A549 (cell line): ENCODE data around the gene HRC. TPM values are rescaled to one million over a fixed set of nuclear protein-coding genes. Genes with fewer than 3 reads are reported as not detected.
"Not testable (repeated sequence)": the region's sequence is repeated elsewhere in the genome, so short reads cannot be mapped to it uniquely, and the experiment has no call there.

Experiments used
- ATAC-seq, 2 experiments: fragments of 200-7000 bp in 1 of 2; fragments of >200 bp in 1 of 2; cut with Nextera tagmentation in 1 of 2; cut with Tn5 transposase in 1 of 2; 3 replicates each; pipeline versions ENCODE4 v1.8.0 to v1.9.1; 2018 to 2020; ENCODE audit warnings: mild to moderate bottlenecking in 1 of 2, moderate library complexity in 1 of 2
- CTCF ChIA-PET: fragments of 300-600 bp; sonication (Branson Sonifier 250); formaldehyde crosslinking; extraction: SDS; loops from one replicate; lab custom pipeline; 2021; ENCODE audit warnings: antibody characterized with exemption, inconsistent platforms; lab: Yijun Ruan, JAX
- POLR2A ChIA-PET: fragments of 350-600 bp; formaldehyde crosslinking; extraction: SDS; loops from one replicate; lab custom pipeline; 2021; ENCODE audit warnings: antibody characterized with exemption, inconsistent platforms; lab: Yijun Ruan, JAX
- DNase-seq, 2 experiments: peaks; one replicate each; pipeline versions ENCODE4 v3.0.0 to v3.0.0-alpha.2; 2011 to 2016; ENCODE audit warnings: low read depth in 1 of 2, low spot score in 1 of 2
- FAIRE-seq: peaks from 2 replicates; lab custom pipeline; 2011; peaks lifted over from hg19 to GRCh38; lab: Jason Lieb, UNC
- H3K27ac ChIP-seq, 2 experiments: fragments of >200 bp; sonication (Bioruptor Twin); formaldehyde crosslinking; 3 replicates each; pipeline ENCODE4 v1.5.1; 2016 to 2017
- H3K4me1 ChIP-seq: fragments of >200 bp; sonication (Bioruptor Twin); formaldehyde crosslinking; 3 replicates; pipeline ENCODE4 v1.6.1; 2016
- H3K4me2 ChIP-seq: fragments of >200 bp; sonication (Bioruptor Twin); formaldehyde crosslinking; 3 replicates; pipeline ENCODE4 v1.6.1; 2016
- H3K4me3 ChIP-seq: fragments of >200 bp; sonication (Bioruptor Twin); formaldehyde crosslinking; 3 replicates; pipeline ENCODE4 v1.5.1; 2016
- H3K9me3 ChIP-seq: fragments of >200 bp; sonication (Bioruptor Twin); formaldehyde crosslinking; 3 replicates; pipeline ENCODE4 v1.6.1; 2016
- BHLHE40 ChIP-seq: IDR thresholded peaks from 2 replicates; pipeline ENCODE4 v1.6.1; 2012; ENCODE audit warnings: low read depth, low read length, inconsistent platforms
- CHD2 ChIP-seq: fragments of 150-350 bp; IDR thresholded peaks from 2 replicates; pipeline ENCODE4 v1.6.1; 2014; ENCODE audit warnings: low read length; ENCODE audit not compliant: partially characterized antibody
- CTCF ChIP-seq: fragments of >200 bp; sonication (Bioruptor Twin); formaldehyde crosslinking; IDR thresholded peaks from 3 replicates; pipeline ENCODE4 v1.5.1; 2016
- EHMT2 ChIP-seq: fragments of 200-600 bp; sonication (generic); IDR thresholded peaks from 2 replicates; pipeline ENCODE4 v1.6.1; 2016; ENCODE audit warnings: antibody characterized with exemption, low read depth, mild to moderate bottlenecking, moderate library complexity
- GATA3 ChIP-seq: IDR thresholded peaks from 2 replicates; pipeline ENCODE4 v1.6.1; 2012; ENCODE audit warnings: borderline replicate concordance
- HEYL ChIP-seq: fragments of 250-450 bp; sonication (Bioruptor Pico); IDR thresholded peaks from 2 replicates; pipeline ENCODE4 v1.8.0; 2021; ENCODE audit warnings: mild to moderate bottlenecking, moderate library complexity
- JUNB ChIP-seq: fragments of >200 bp; sonication (Bioruptor Twin); formaldehyde crosslinking; IDR thresholded peaks from 2 replicates; pipeline ENCODE4 v1.6.1; 2016
- KDM5A ChIP-seq: fragments of 200-600 bp; sonication (generic); IDR thresholded peaks from 2 replicates; pipeline ENCODE4 v1.6.1; 2016; ENCODE audit warnings: antibody characterized with exemption, mild to moderate bottlenecking
- MYC ChIP-seq: IDR thresholded peaks from 2 replicates; pipeline ENCODE4 v1.6.1; 2012; ENCODE audit warnings: mild to moderate bottlenecking, inconsistent platforms, low read length, improper control_type of control experiment, borderline replicate concordance
- POLR2A ChIP-seq: IDR thresholded peaks from 2 replicates; pipeline ENCODE4 v1.6.1; 2012; ENCODE audit warnings: mild to moderate bottlenecking, low read length
- RAD21 ChIP-seq, 2 experiments: fragments of >200 bp in 1 of 2; sonication (Bioruptor Twin) in 1 of 2; formaldehyde crosslinking in 1 of 2; IDR thresholded peaks in 1 of 2; conservative IDR thresholded peaks in 1 of 2; 2 replicates in 1 of 2; 3 replicates in 1 of 2; pipeline ENCODE4 v1.6.1; 2012 to 2018; ENCODE audit warnings: inconsistent platforms in 1 of 2
- RCOR1 ChIP-seq: fragments of 150-350 bp; IDR thresholded peaks from 2 replicates; pipeline ENCODE4 v1.6.1; 2014; ENCODE audit warnings: antibody characterized with exemption, low read length, low read depth
- SMC3 ChIP-seq: fragments of >200 bp; sonication (Bioruptor Twin); formaldehyde crosslinking; IDR thresholded peaks from 3 replicates; pipeline ENCODE4 v1.6.1; 2018; ENCODE audit warnings: inconsistent platforms
- TP53 ChIP-seq: fragments of 250-450 bp; sonication (Bioruptor Pico); IDR thresholded peaks from 2 replicates; pipeline ENCODE4 v1.5.0; 2021; ENCODE audit warnings: mild to moderate bottlenecking, moderate library complexity
- ZSCAN20 ChIP-seq: fragments of 250-450 bp; sonication (Bioruptor Pico); IDR thresholded peaks from 2 replicates; pipeline ENCODE4 v1.8.0; 2022; ENCODE audit warnings: mild to moderate bottlenecking, moderate library complexity
- WGBS: methylation state at CpG from one replicate; pipeline ENCODE4 v1.1.6; 2017; ENCODE audit errors: missing lambda C conversion rate; 5-methylcytosine and 5-hydroxymethylcytosine counted together
- polyA plus RNA-seq, 4 experiments: library from polyadenylated mRNA; depleted of rRNA in 3 of 4; stranded (reverse); fragments of >200 nt; fragmentation: RNase III in 1 of 4; extraction: RNeasy Plus Mini Kit Qiagen cat#74134 plus additional on column Dnase treatment in 1 of 4; gene quantifications; 2 replicates in 3 of 4; 3 replicates in 1 of 4; pipeline ENCODE4 v1.2.3, GENCODE V29; 2011 to 2017
- TF ChIP-seq, protein P1 (sequence below): fragments of 450-650 bp; IDR thresholded peaks from 2 replicates; pipeline ENCODE4 v1.6.1; 2014; ENCODE audit warnings: antibody characterized with exemption
- TF ChIP-seq, protein P2 (sequence below): IDR thresholded peaks from 2 replicates; pipeline ENCODE4 v1.6.1; 2012
- TF ChIP-seq, protein P3 (sequence below): IDR thresholded peaks from 2 replicates; pipeline ENCODE4 v1.6.1; 2012

The HRC gene
- polyA plus RNA-seq, 2 of the 4 experiments (the other 2 are of a cell fraction), result 0.04 TPM

- H3K9me3 ChIP-seq, FAIRE-seq, DNase-seq: not testable (repeated sequence)
- ChIA-PET CTCF (interaction anchor here (0.5 to 15.0 kb wide), 41 partner anchors 9 to 358 kb away, joined by 3 to 298 read pairs (median 4); partner anchors contain the start of genes GYS1, HRC, LIN7B and PPFIA3), POLR2A (interaction anchor here (1.7 kb wide), 1 partner anchor 17 kb away, joined by 6 read pairs; no protein-coding TSS in a partner anchor)
- 30% methylated on average over 7 of the region's 7 CpGs for WGBS
- peak in 1 of 2 experiments; percentile 14; a peak in 3 of 6 replicates for ATAC-seq
- Histone ChIP-seq H3K4me2 (peak overlapping the region; percentile 69), H3K27ac (peak overlapping the region; percentile 42 to 74; a peak in 5 of 6 replicates), H3K4me3 (peak overlapping the region; percentile 37), H3K4me1 (peaks cover 27% of the 10 kb centered on the region)
- 0 out of 2 replicates have a peak, but pooled peaks have one; percentile 29 for TF ChIP-seq TP53 (CRISPR knock-in tag)
Observed at GRCh38 chr19:49146408-49146770, 8.8 kb downstream of the HRC start.

DNA sequence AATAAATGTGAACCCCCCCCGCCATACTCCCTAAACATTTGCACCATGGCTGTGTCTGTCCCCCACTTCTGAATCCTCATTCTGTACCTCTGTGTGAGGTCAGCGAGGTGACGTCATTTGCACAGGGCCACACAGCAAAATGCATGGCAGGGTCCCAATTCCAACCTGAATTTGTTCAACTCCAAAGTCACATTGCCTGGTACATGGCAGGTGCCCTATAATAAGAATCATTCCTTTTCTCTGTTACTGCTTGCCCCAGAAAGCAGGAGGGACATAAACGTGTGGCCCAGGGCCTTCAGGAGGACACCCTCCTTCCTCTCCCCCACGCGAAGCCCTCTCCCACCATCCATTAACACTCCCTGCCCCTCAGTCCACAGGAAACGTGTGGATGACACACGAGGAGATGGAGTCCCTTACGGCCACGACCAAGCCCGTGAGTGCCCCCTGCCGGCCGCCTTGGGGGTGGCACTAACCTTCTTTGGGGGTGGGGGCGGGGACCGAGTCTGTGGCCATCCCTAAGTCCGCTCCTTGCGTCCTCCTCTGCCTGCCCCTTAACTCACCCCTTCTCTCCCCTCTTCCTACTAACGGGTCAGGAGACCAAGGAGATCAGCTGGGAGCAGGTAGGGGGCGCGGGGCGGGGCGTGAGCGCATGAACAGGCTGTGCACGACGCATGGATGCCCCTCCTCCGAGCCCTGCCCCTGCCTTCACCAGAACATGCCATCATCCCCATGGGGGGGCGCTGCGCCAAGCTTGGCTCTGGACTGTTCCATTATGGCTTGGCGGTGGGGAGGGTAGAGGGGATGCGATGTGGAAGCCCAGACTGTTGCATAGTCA is 9.4 kb downstream of the HRC start:
- FAIRE-seq (no peak), ATAC-seq (peak; percentile 26 to 55), DNase-seq (peak; percentile 91 to 95)
- H3K9me3 ChIP-seq, result no peaks in the 10 kb centered on the region
- H3K4me3 ChIP-seq, result peak overlapping the region; percentile 37
- peaks cover 21% of the 10 kb centered on the region for H3K4me1 ChIP-seq
- ChIA-PET POLR2A (interaction anchor here (1.7 kb wide), 1 partner anchor 17 kb away, joined by 6 read pairs; no protein-coding TSS in a partner anchor), CTCF (interaction anchor here (0.5 to 15.0 kb wide), 47 partner anchors 9 to 358 kb away, joined by 3 to 298 read pairs (median 4); partner anchors contain the start of genes GYS1, HRC, LIN7B and PPFIA3)
- peak overlapping the region; percentile 69 for H3K4me2 ChIP-seq
- TF ChIP-seq RAD21 (conservative IDR thresholded peaks at IDR 0.05 in 1 of 2, IDR thresholded peaks at IDR 0.05 in 1 of 2), result peak; percentile 82 to 89
- TF ChIP-seq ZSCAN20 (CRISPR knock-in tag), result no peak
- TF ChIP-seq HEYL (CRISPR knock-in tag), result no peak
- TF ChIP-seq CHD2, result no peak
- TF ChIP-seq, protein P1, sequence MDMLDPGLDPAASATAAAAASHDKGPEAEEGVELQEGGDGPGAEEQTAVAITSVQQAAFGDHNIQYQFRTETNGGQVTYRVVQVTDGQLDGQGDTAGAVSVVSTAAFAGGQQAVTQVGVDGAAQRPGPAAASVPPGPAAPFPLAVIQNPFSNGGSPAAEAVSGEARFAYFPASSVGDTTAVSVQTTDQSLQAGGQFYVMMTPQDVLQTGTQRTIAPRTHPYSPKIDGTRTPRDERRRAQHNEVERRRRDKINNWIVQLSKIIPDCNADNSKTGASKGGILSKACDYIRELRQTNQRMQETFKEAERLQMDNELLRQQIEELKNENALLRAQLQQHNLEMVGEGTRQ, result no peak
- TF ChIP-seq JUNB, result no peak
- TF ChIP-seq POLR2A, result no peak
- peak; percentile 36; the same call in 1 of the 2 replicates for TF ChIP-seq GATA3
- TF ChIP-seq, protein P2, sequence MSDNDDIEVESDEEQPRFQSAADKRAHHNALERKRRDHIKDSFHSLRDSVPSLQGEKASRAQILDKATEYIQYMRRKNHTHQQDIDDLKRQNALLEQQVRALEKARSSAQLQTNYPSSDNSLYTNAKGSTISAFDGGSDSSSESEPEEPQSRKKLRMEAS, result peak; percentile 82
- TF ChIP-seq RCOR1, result no peak
- peak; percentile 85 for TF ChIP-seq SMC3
- peak; percentile 53; the same call in 1 of the 2 replicates for TF ChIP-seq MYC
- TF ChIP-seq, protein P3, sequence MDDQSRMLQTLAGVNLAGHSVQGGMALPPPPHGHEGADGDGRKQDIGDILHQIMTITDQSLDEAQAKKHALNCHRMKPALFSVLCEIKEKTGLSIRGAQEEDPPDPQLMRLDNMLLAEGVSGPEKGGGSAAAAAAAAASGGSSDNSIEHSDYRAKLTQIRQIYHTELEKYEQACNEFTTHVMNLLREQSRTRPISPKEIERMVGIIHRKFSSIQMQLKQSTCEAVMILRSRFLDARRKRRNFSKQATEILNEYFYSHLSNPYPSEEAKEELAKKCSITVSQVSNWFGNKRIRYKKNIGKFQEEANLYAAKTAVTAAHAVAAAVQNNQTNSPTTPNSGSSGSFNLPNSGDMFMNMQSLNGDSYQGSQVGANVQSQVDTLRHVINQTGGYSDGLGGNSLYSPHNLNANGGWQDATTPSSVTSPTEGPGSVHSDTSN, result 0 out of 2 replicates have a peak, but pooled peaks have one; percentile 30
- no peak for TF ChIP-seq EHMT2
- no peak for TF ChIP-seq KDM5A
- TF ChIP-seq CTCF, result peak; percentile 98
- TF ChIP-seq BHLHE40, result peak; percentile 68
- peak overlapping the region; percentile 42 to 74; a peak in 5 of 6 replicates for H3K27ac ChIP-seq
- 6% methylated on average over 22 of the region's 30 CpGs for WGBS
